Measurements from ENCODE around the gene SPACA4.

DNA sequence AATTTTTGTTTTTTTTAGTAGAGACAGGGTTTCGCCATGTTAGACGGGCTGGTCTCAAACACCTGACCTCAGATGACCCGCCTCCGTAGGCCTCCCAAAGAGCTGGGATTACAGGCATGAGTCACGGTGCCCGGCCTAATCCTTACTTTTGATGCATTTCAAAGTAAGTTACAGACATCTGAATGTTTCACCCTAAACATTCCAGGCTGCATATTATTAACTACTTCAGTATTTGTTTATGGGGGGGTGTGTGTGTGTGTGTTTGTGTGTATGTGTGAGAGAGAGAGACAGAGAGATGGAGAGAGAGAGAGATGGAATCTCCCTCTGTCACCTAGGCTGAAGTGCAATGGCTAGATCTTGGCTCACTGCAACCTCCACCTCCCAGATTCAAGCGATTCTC is 41.5 kb upstream of the SPACA4 start:
- no peak for TF ChIP-seq ELF4 (IDR thresholded peaks at IDR 0.05)
- no peak for TF ChIP-seq NFRKB (IDR thresholded peaks at IDR 0.05)
- TF ChIP-seq SP1 (IDR thresholded peaks at IDR 0.05), result no peak
- no peak for TF ChIP-seq ARNT (IDR thresholded peaks at IDR 0.05)
- TF ChIP-seq ZNF384 (IDR thresholded peaks at IDR 0.05), result no peak
- TF ChIP-seq TARDBP (IDR thresholded peaks at IDR 0.05), result no peak

Measured in HEK293T (cell line).